Vagina (tissue), 2 donors: ENCODE data around the gene ZNF512. TPM values are rescaled to one million over a fixed set of nuclear protein-coding genes. Genes with fewer than 3 reads are reported as not detected.

ENCODE experiments used
- DNase-seq, 2 donors: peaks; one replicate each; pipeline ENCODE4 v3.0.0-alpha.2; 2017; ENCODE audit errors: extremely low spot score in 2 of 2
- H3K27ac ChIP-seq: fragments of 200-600 bp; sonication (generic); one replicate; pipeline ENCODE4 v1.5.1; 2019
- H3K27me3 ChIP-seq: fragments of 200-600 bp; sonication (generic); one replicate; pipeline ENCODE4 v1.5.1; 2019
- H3K36me3 ChIP-seq, 2 donors: fragments of 200-600 bp; sonication (generic); one replicate each; pipeline ENCODE4 v1.5.1; 2017 to 2019
- H3K4me1 ChIP-seq: fragments of 200-600 bp; sonication (generic); one replicate; pipeline ENCODE4 v1.5.1; 2019
- H3K4me3 ChIP-seq, 2 donors: fragments of 200-600 bp; sonication (generic); 1 replicate in 1 of 2; 2 replicates in 1 of 2; pipeline ENCODE4 v1.5.1; 2016 to 2019
- H3K9me3 ChIP-seq: fragments of 200-600 bp; sonication (generic); one replicate; pipeline ENCODE4 v1.5.1; 2019
- POLR2A ChIP-seq, 2 donors: fragments of 450-650 bp; IDR thresholded peaks; one replicate each; pipeline ENCODE4 v1.6.1; 2017; ENCODE audit warnings: antibody characterized with exemption in 2 of 2, mild to moderate bottlenecking in 2 of 2, moderate library complexity in 2 of 2
- POLR2AphosphoS5 ChIP-seq, 2 donors: sonication (generic); formaldehyde crosslinking; IDR thresholded peaks; one replicate each; pipeline ENCODE4 v1.9.0; 2017; ENCODE audit warnings: antibody characterized with exemption in 2 of 2, mild to moderate bottlenecking in 2 of 2, low read depth in 1 of 2; ENCODE audit not compliant: insufficient read depth in 1 of 2
- intact Hi-C: fragments of 100-400 bp; cut with DNase I; formaldehyde crosslinking; loops from one replicate; pipeline ENCODE4 v1.15.1; 2023
- total RNA-seq: library from RNA; depleted of rRNA; stranded (reverse); fragments of >200 nt; gene quantifications from one replicate; pipeline ENCODE4 v1.2.3, GENCODE V29; 2016
- TF ChIP-seq, protein P1 (sequence below), 3 experiments: fragments of 450-650 bp in 2 of 3; fragments of 200-600 bp in 1 of 3; sonication (generic) in 1 of 3; IDR thresholded peaks; one replicate each; pipeline ENCODE4 v1.5.1; 2017 to 2019; ENCODE audit warnings: antibody characterized with exemption in 3 of 3, mild to moderate bottlenecking in 2 of 3, moderate library complexity in 2 of 3

The ZNF512 gene
- total RNA-seq, 1 donor from 2014 or later: 35.4 TPM

DNA sequence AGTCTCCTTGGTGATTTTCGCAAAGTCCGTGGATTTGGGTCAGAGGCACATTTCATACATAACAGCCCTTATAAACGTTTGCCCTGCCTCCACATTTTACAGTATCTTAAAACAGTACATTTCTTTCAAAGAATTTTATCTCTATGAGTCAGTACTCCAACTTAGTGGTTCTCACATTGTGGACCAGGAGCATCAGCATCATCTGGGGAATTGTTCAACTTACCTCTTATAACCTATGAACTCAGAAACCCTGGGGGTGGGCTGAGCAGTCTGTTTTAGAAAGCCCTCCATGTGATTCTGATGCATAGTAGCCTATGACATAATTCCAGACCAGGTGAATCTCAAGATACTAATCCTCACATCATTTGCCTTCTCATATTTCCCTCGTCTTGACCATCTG is 68.2 kb downstream of the ZNF512 start:
- TF ChIP-seq, protein P1, sequence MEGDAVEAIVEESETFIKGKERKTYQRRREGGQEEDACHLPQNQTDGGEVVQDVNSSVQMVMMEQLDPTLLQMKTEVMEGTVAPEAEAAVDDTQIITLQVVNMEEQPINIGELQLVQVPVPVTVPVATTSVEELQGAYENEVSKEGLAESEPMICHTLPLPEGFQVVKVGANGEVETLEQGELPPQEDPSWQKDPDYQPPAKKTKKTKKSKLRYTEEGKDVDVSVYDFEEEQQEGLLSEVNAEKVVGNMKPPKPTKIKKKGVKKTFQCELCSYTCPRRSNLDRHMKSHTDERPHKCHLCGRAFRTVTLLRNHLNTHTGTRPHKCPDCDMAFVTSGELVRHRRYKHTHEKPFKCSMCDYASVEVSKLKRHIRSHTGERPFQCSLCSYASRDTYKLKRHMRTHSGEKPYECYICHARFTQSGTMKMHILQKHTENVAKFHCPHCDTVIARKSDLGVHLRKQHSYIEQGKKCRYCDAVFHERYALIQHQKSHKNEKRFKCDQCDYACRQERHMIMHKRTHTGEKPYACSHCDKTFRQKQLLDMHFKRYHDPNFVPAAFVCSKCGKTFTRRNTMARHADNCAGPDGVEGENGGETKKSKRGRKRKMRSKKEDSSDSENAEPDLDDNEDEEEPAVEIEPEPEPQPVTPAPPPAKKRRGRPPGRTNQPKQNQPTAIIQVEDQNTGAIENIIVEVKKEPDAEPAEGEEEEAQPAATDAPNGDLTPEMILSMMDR (IDR thresholded peaks at IDR 0.05): no peak
- TF ChIP-seq POLR2AphosphoS5 (IDR thresholded peaks at IDR 0.05; ENCODE audit: insufficient read depth in 1 of 2, low read depth in 1 of 2) (no peak), POLR2A (IDR thresholded peaks at IDR 0.05) (no peak)
- Histone ChIP-seq H3K4me1 (no peaks in the 10 kb centered on the region), H3K4me3 (no peak overlapping the region), H3K27ac (no peak overlapping the region), H3K27me3 (no peaks in the 10 kb centered on the region), H3K36me3 (peaks cover 4 to 93% of the 10 kb centered on the region in 2 donors), H3K9me3 (no peaks in the 10 kb centered on the region)
- intact Hi-C loops: no loop called here
- DNase-seq: no peak

DNA sequence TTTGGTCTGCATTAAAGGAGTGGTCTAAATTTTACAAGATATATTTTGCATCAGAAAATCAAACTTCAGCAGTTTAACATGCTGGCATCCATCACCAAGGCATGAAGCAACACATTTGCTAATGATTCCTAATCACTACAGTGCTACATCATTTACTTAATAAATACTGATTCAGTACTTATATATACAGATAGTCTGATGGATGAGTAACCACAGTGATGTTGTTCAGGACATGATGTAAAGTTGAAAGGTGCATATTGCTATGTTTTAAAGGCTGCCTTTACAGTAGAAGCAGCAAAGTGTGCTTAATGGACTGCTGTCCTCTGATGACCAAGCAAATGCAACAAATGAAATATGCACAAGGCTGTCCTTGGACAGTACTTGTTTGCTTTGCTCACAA is 69.5 kb downstream of the ZNF512 start:
- Histone ChIP-seq H3K4me1 (no peaks in the 10 kb centered on the region), H3K27ac (no peak overlapping the region), H3K4me3 (no peak overlapping the region), H3K9me3 (no peaks in the 10 kb centered on the region), H3K27me3 (no peaks in the 10 kb centered on the region), H3K36me3 (peaks cover 4 to 93% of the 10 kb centered on the region in 2 donors)
- intact Hi-C loops: no loop called here
- DNase-seq: no peak
- no peak for TF ChIP-seq POLR2A (IDR thresholded peaks at IDR 0.05)
- TF ChIP-seq, protein P1 (IDR thresholded peaks at IDR 0.05): no peak
- TF ChIP-seq POLR2AphosphoS5 (IDR thresholded peaks at IDR 0.05; ENCODE audit: insufficient read depth in 1 of 2, low read depth in 1 of 2): no peak

DNA sequence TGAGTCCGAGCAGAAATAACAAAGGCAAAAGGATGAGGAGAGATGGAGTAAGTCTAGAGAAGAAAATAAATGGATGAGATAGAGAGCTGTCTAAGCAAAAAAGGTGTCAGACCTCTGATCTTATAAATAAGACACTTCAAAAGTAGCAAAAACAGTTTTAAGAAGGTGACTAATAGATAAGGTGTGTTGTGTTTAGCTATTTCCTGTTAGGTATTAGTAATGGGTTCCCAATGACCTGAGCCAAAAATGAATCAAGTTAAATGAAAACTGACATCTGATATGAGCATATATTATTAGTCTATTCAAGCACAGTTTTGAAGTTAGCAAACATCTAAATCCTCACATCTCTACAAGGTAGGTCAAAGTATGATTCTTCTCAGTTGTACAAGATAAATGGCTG is 69.9 kb downstream of the ZNF512 start:
- H3K27me3 ChIP-seq: no peaks in the 10 kb centered on the region
- H3K9me3 ChIP-seq: no peaks in the 10 kb centered on the region
- intact Hi-C loops: no loop called here
- no peaks in the 10 kb centered on the region for H3K4me1 ChIP-seq
- H3K27ac ChIP-seq: no peak overlapping the region
- DNase-seq: no peak
- peaks cover 4 to 91% of the 10 kb centered on the region in 2 donors for H3K36me3 ChIP-seq
- TF ChIP-seq, protein P1 (IDR thresholded peaks at IDR 0.05): no peak
- TF ChIP-seq POLR2AphosphoS5 (IDR thresholded peaks at IDR 0.05; ENCODE audit: insufficient read depth in 1 of 2, low read depth in 1 of 2): no peak
- TF ChIP-seq POLR2A (IDR thresholded peaks at IDR 0.05): no peak
- no peak overlapping the region for H3K4me3 ChIP-seq

DNA sequence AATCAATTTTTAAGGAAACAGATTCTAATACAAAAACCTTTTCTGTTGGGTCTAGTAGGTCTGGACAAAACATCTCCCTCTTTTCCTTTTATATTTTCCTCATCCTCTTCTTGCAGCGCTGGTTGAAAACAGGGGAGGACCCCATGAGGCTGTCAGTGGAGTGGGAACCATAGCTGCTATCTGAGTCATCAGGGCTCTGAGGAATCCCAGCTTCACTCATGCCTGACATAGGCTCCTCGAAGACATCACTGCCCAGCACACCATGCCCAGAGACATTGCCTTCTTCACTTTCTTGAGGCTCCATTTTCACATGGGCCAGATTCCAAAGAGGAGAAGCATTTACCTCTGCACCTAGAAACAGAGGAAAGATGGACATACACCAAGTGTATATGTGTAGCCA is 70.6 kb downstream of the ZNF512 start:
- no peak overlapping the region for H3K27ac ChIP-seq
- H3K4me3 ChIP-seq: no peak overlapping the region
- H3K27me3 ChIP-seq: no peaks in the 10 kb centered on the region
- TF ChIP-seq POLR2A (IDR thresholded peaks at IDR 0.05) (no peak), POLR2AphosphoS5 (IDR thresholded peaks at IDR 0.05; ENCODE audit: insufficient read depth in 1 of 2, low read depth in 1 of 2) (no peak)
- TF ChIP-seq, protein P1 (IDR thresholded peaks at IDR 0.05): no peak
- no peaks in the 10 kb centered on the region for H3K4me1 ChIP-seq
- H3K36me3 ChIP-seq: peaks cover 4 to 87% of the 10 kb centered on the region in 2 donors
- no peaks in the 10 kb centered on the region for H3K9me3 ChIP-seq
- DNase-seq: no peak
- intact Hi-C loops: no loop called here

DNA sequence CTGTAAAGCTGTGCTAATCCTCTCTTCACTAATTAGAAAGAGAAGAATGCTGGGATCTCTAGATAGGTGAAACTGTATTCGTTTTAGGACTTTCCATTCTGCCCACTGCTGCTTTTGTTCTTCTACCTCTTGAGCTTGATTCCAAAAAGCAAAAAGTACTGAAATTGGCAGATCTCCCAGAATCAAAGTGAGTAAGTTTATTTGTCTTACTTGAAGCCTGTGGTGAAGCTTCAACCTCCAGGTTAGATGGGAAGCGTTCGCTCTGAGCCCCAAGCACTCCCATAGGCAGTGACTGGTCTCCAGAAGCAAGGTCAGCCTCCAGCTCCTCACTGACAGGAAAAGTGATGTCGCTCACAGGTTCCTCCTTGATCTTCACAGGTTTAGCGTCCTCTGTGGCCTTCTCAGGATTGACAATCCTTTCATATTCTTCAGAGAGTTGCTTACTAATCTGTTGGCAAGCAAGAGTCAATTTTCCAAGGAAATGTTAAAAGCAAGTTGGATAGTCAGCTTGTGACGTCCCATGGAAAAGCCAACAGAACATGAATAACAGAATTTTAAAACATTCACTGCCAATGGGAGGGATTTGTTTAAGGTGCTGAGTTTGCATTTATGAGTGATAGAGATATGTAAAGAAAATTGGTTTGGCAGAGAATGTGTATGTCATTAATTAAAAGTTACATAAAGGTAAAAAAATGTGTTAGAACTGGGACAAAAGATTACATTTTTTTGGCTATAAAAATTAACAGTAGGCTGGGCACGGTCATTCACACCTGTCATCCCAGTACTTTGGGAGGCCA is 72.5 kb downstream of the ZNF512 start:
- Histone ChIP-seq H3K4me1 (no peaks in the 10 kb centered on the region), H3K9me3 (no peaks in the 10 kb centered on the region), H3K27ac (no peak overlapping the region), H3K4me3 (no peak overlapping the region), H3K27me3 (no peaks in the 10 kb centered on the region), H3K36me3 (peaks cover 0 to 86% of the 10 kb centered on the region in 2 donors)
- no peak for DNase-seq
- intact Hi-C loops: no loop called here
- TF ChIP-seq, protein P1 (IDR thresholded peaks at IDR 0.05): no peak
- TF ChIP-seq POLR2AphosphoS5 (IDR thresholded peaks at IDR 0.05; ENCODE audit: insufficient read depth in 1 of 2, low read depth in 1 of 2) (no peak), POLR2A (IDR thresholded peaks at IDR 0.05) (no peak)
